Duodenal mucosa (tissue), 2 donors: ENCODE data around the gene DGKZ.

Experiments
- H3K27ac ChIP-seq: one replicate; pipeline ENCODE4 v1.7.0; 2013; ENCODE audit warnings: low read depth, low read length
- H3K27me3 ChIP-seq, 2 donors: one replicate each; pipeline ENCODE4 v1.7.0; 2013; ENCODE audit warnings: low read length in 2 of 2, control low read depth in 1 of 2; ENCODE audit not compliant: insufficient read depth in 2 of 2, control insufficient read depth in 1 of 2
- H3K36me3 ChIP-seq, 2 donors: one replicate each; pipeline ENCODE4 v1.7.0; 2013; ENCODE audit warnings: low read length in 2 of 2, control low read depth in 1 of 2; ENCODE audit not compliant: insufficient read depth in 2 of 2, control insufficient read depth in 1 of 2
- H3K4me1 ChIP-seq, 2 donors: one replicate each; pipeline ENCODE4 v1.7.0; 2013; ENCODE audit warnings: low read length in 2 of 2, control low read depth in 1 of 2; ENCODE audit not compliant: insufficient read depth in 2 of 2, control insufficient read depth in 1 of 2
- H3K4me3 ChIP-seq, 2 donors: one replicate each; pipeline ENCODE4 v1.7.0; 2013; ENCODE audit warnings: low read length in 2 of 2, low read depth in 1 of 2
- H3K9ac ChIP-seq, 2 donors: one replicate each; pipeline ENCODE4 v1.7.0; 2013; ENCODE audit warnings: low read length in 2 of 2, low read depth in 1 of 2
- H3K9me3 ChIP-seq, 2 donors: one replicate each; pipeline ENCODE4 v1.7.0; 2013; ENCODE audit warnings: low read length in 2 of 2, control low read depth in 1 of 2; ENCODE audit not compliant: control insufficient read depth in 1 of 2

The DGKZ gene

GRCh38 chr11:46427364-46427763 is 80.1 kb downstream of the DGKZ start:
- no peak overlapping the region for H3K4me3 ChIP-seq
- no peaks in the 10 kb centered on the region for H3K27me3 ChIP-seq
- H3K4me1 ChIP-seq: peaks cover 5 to 7% of the 10 kb centered on the region in 2 donors
- H3K9ac ChIP-seq: no peak overlapping the region
- H3K27ac ChIP-seq: no peak overlapping the region
- peaks cover 12 to 43% of the 10 kb centered on the region in 2 donors for H3K36me3 ChIP-seq
- H3K9me3 ChIP-seq: no peaks in the 10 kb centered on the region

DNA sequence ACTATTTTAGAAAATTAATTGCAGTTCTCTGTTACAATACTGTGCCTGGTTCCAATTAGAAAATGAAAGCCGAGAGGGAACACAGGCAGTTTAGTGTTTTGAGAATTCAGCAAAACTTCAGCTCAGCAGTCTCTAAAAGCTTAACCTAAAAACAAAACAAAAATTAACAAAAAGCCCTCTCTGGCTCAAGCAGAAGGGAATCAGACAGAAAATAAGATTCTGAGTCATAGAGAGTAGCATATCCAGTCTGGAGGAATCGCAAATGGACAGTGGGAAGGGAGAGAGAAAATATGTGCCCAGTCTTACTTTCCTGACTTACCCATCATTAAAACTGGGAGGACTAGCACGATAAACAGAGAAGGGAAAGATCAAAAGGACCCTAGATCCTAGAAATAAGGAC is 82.5 kb downstream of the DGKZ start:
- no peak overlapping the region for H3K27ac ChIP-seq
- no peaks in the 10 kb centered on the region for H3K4me1 ChIP-seq
- H3K27me3 ChIP-seq: no peaks in the 10 kb centered on the region
- H3K36me3 ChIP-seq: peaks cover 26 to 53% of the 10 kb centered on the region in 2 donors
- no peak overlapping the region for H3K4me3 ChIP-seq
- H3K9ac ChIP-seq: no peak overlapping the region
- no peaks in the 10 kb centered on the region for H3K9me3 ChIP-seq
